C4-2B (cell line): ENCODE results near the gene DVL1.

Experiments used
- CTCF ChIP-seq: fragments of 450-650 bp; conservative IDR thresholded peaks from 2 replicates; pipeline ENCODE4 v1.5.1; 2017; ENCODE audit warnings: mild to moderate bottlenecking
- ZFX ChIP-seq: fragments of 450-650 bp; IDR thresholded peaks from 2 replicates; pipeline ENCODE4 v1.6.1; 2017

- TF ChIP-seq CTCF: no peak
- TF ChIP-seq ZFX: no peak
These were observed 43.8 kb upstream of the DVL1 start for GRCh38 chr1:1393014-1393413.
